HCT116 (cell line): ENCODE measurements around the gene KLF9. TPM values are rescaled to one million over a fixed set of nuclear protein-coding genes. Genes with fewer than 3 reads are reported as not detected.
A peak's percentile ranks its signal among the peaks of the same experiment; 100 is the strongest.

Experiments used
- ATAC-seq: fragments of 200-7000 bp; cut with Tn5 transposase; 2 replicates; pipeline ENCODE4 v1.9.1; 2020; ENCODE audit warnings: mild to moderate bottlenecking, moderate library complexity
- BruUV-seq: library from RNA; stranded (reverse); fragments of 400-500 nt; replicated peaks from 2 replicates; lab custom pipeline; 2021; lab: Mats Ljungman, UMichigan
- CTCF ChIA-PET: fragments of 300-600 bp; sonication (Branson Sonifier 250); formaldehyde crosslinking; loops from one replicate; lab custom pipeline; 2021; ENCODE audit warnings: antibody characterized with exemption; lab: Charles Lee
- POLR2A ChIA-PET: fragments of 300-600, 350-600 bp; sonication (Branson Sonifier 250); formaldehyde crosslinking; loops from one replicate; lab custom pipeline; 2021; ENCODE audit warnings: antibody characterized with exemption; lab: Charles Lee
- RAD21 ChIA-PET, 2 experiments: fragments of 300-600 bp; sonication (Branson Sonifier 250); formaldehyde crosslinking; loops; one replicate each; lab custom pipeline; 2023; ENCODE audit warnings: low total read pairs in 2 of 2; ENCODE audit not compliant: uncharacterized antibody in 2 of 2, unreplicated experiment in 2 of 2, low non-redundant PET in 1 of 2; lab: Charles Lee
- DNase-seq: peaks from one replicate; pipeline ENCODE4 v3.0.0-alpha.2; 2010; ENCODE audit warnings: low read depth, low spot score
- H2AFZ ChIP-seq: fragments of 200-600 bp; shearing (Covaris generic), sonication (generic); 2 replicates; pipeline ENCODE4 v1.6.1; 2017; ENCODE audit warnings: low read depth, mixed run types, mixed read lengths, antibody characterized with exemption, low read length; ENCODE audit not compliant: poor library complexity, severe bottlenecking
- H3K27ac ChIP-seq: 2 replicates; pipeline ENCODE4 v1.5.1; 2012; ENCODE audit warnings: low read depth, low read length
- H3K27me3 ChIP-seq: fragments of 200-600 bp; sonication (generic); 2 replicates; pipeline ENCODE4 v1.6.1; 2016; ENCODE audit warnings: mixed run types, low read length, mixed read lengths; ENCODE audit not compliant: insufficient read depth
- H3K36me3 ChIP-seq, 2 experiments: fragments of 200-500 bp in 1 of 2; fragments of 200-600 bp in 1 of 2; sonication (Bioruptor generic) in 1 of 2; sonication (generic) in 1 of 2; 2 replicates each; pipeline versions ENCODE4 v1.5.1 to v1.6.1; 2014 to 2016; ENCODE audit warnings: low read length in 2 of 2, inconsistent platforms in 1 of 2, mixed read lengths in 1 of 2, mixed run types in 1 of 2; ENCODE audit not compliant: insufficient read depth in 2 of 2, control insufficient read depth in 1 of 2
- H3K4me1 ChIP-seq, 2 experiments: fragments of 200-600 bp in 1 of 2; sonication (generic) in 1 of 2; 2 replicates each; pipeline versions ENCODE4 v1.5.1 to v1.6.1; 2012 to 2017; ENCODE audit warnings: low read length in 2 of 2, inconsistent platforms in 1 of 2, mild to moderate bottlenecking in 1 of 2, mixed read lengths in 1 of 2, mixed run types in 1 of 2, moderate library complexity in 1 of 2; ENCODE audit not compliant: insufficient read depth in 2 of 2, control insufficient read depth in 1 of 2
- H3K4me2 ChIP-seq: fragments of 200-600 bp; sonication (generic); 2 replicates; pipeline ENCODE4 v1.6.1; 2017; ENCODE audit warnings: mixed run types, low read length, mixed read lengths
- H3K4me3 ChIP-seq, 2 experiments: fragments of 200-600 bp in 1 of 2; sonication (generic) in 1 of 2; replicated peaks in 1 of 2; 2 replicates each; pipeline ENCODE4 v1.5.1; 2011 to 2016; ENCODE audit warnings: low read length in 2 of 2, control low read depth in 1 of 2, low read depth in 1 of 2, mild to moderate bottlenecking in 1 of 2, mixed read lengths in 1 of 2, mixed run types in 1 of 2
- H3K79me2 ChIP-seq: fragments of 200-600 bp; sonication (generic); 2 replicates; pipeline ENCODE4 v1.6.1; 2017; ENCODE audit warnings: mild to moderate bottlenecking, mixed run types, low read length, moderate library complexity, mixed read lengths; ENCODE audit not compliant: insufficient read depth
- H3K9ac ChIP-seq: fragments of 200-600 bp; sonication (generic); 2 replicates; pipeline ENCODE4 v1.6.1; 2016; ENCODE audit warnings: low read length, mixed read lengths
- H3K9me2 ChIP-seq: fragments of 200-600 bp; sonication (generic), shearing (Covaris generic); 2 replicates; pipeline ENCODE4 v1.6.1; 2017; ENCODE audit warnings: mixed run types, mild to moderate bottlenecking, moderate library complexity; ENCODE audit not compliant: insufficient read depth
- H3K9me3 ChIP-seq, 2 experiments: fragments of 200-500 bp in 1 of 2; fragments of 200-600 bp in 1 of 2; sonication (Bioruptor generic) in 1 of 2; sonication (generic) in 1 of 2; 2 replicates each; pipeline ENCODE4 v1.6.1; 2014 to 2017; ENCODE audit warnings: low read length in 2 of 2, mixed read lengths in 2 of 2, inconsistent platforms in 1 of 2, low read depth in 1 of 2, mild to moderate bottlenecking in 1 of 2, mixed run types in 1 of 2, moderate library complexity in 1 of 2; ENCODE audit not compliant: control insufficient read depth in 1 of 2, insufficient read depth in 1 of 2
- H4K20me1 ChIP-seq: fragments of 200-600 bp; sonication (generic), shearing (Covaris generic); 2 replicates; pipeline ENCODE4 v1.6.1; 2017; ENCODE audit warnings: mixed run types, mild to moderate bottlenecking, moderate library complexity; ENCODE audit not compliant: insufficient read depth
- CEBPB ChIP-seq: IDR thresholded peaks from 2 replicates; pipeline ENCODE4 v1.6.1; 2012; ENCODE audit warnings: low read depth
- EGR1 ChIP-seq: IDR thresholded peaks from 2 replicates; pipeline ENCODE4 v1.6.1; 2012; ENCODE audit warnings: low read depth
- ELF1 ChIP-seq: IDR thresholded peaks from 2 replicates; pipeline ENCODE4 v1.6.1; 2012; ENCODE audit warnings: low read depth, borderline replicate concordance
- EZH2 ChIP-seq: fragments of 200-600 bp; sonication (generic); IDR thresholded peaks from 2 replicates; pipeline ENCODE4 v1.6.1; 2017; ENCODE audit warnings: antibody characterized with exemption, mixed run types
- FOSL1 ChIP-seq: IDR thresholded peaks from 2 replicates; pipeline ENCODE4 v1.6.1; 2012; ENCODE audit warnings: low read depth
- JUND ChIP-seq: IDR thresholded peaks from 2 replicates; pipeline ENCODE4 v1.6.1; 2012
- RAD21 ChIP-seq: IDR thresholded peaks from 2 replicates; pipeline ENCODE4 v1.6.1; 2012; ENCODE audit warnings: low read depth, mild to moderate bottlenecking
- REST ChIP-seq: IDR thresholded peaks from 2 replicates; pipeline ENCODE4 v1.6.1; 2012; ENCODE audit warnings: low read depth
- SP1 ChIP-seq: IDR thresholded peaks from 2 replicates; pipeline ENCODE4 v1.6.1; 2012; ENCODE audit warnings: low read depth
- TCF7L2 ChIP-seq: IDR thresholded peaks from 2 replicates; pipeline ENCODE4 v1.7.0; 2011; ENCODE audit warnings: borderline replicate concordance, inconsistent platforms; ENCODE audit not compliant: insufficient read depth, insufficient read length; ENCODE audit errors: extremely low read depth
- YY1 ChIP-seq: IDR thresholded peaks from 2 replicates; pipeline ENCODE4 v1.6.1; 2011; ENCODE audit warnings: low read length, low read depth, moderate library complexity, mild to moderate bottlenecking; ENCODE audit not compliant: insufficient replicate concordance; ENCODE audit errors: extremely low read depth
- intact Hi-C: fragments of 100-400 bp; cut with micrococcal nuclease; formaldehyde crosslinking; loops from 2 replicates; pipeline ENCODE4 v1.10.0; 2022
- total RNA-seq: library from RNA; stranded (reverse); gene quantifications from one replicate; pipeline ENCODE4 v1.2.1, GENCODE V29; 2021; ENCODE audit not compliant: unreplicated experiment
- TF ChIP-seq, protein P1 (sequence below): IDR thresholded peaks from 2 replicates; pipeline ENCODE4 v1.6.1; 2012

Gene KLF9
- total RNA-seq, 1 experiment from 2014 or later, result 8.3 TPM

GRCh38 chr9:70435948-70436347, 21.5 kb upstream of the KLF9 start:
- Histone ChIP-seq H3K4me3 (no peak overlapping the region), H3K9me3 (no peaks in the 10 kb centered on the region), H3K9ac (no peak overlapping the region), H3K4me2 (peak overlapping the region; percentile 5; the same call in 1 of the 2 replicates), H3K4me1 (peaks cover 20 to 30% of the 10 kb centered on the region in 2 experiments; a peak in 3 of 4 replicates), H4K20me1 (no peaks in the 10 kb centered on the region)
- no TSS peak for BruUV-seq
- CTCF ChIA-PET, result no interaction called here
- TF ChIP-seq, protein P1, sequence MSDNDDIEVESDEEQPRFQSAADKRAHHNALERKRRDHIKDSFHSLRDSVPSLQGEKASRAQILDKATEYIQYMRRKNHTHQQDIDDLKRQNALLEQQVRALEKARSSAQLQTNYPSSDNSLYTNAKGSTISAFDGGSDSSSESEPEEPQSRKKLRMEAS, result no peak
- TF ChIP-seq JUND (peak; percentile 24; the same call in 1 of the 2 replicates), FOSL1 (0 out of 2 replicates have a peak, but pooled peaks have one; percentile 40)
- TF ChIP-seq, all 23 proteins: peak for 2
- RAD21 ChIA-PET, result no interaction called here
- H3K27ac ChIP-seq, result no peak overlapping the region
- ATAC-seq (no peak), DNase-seq (no peak)
- no peaks in the 10 kb centered on the region for H3K9me2 ChIP-seq
- H3K27me3 ChIP-seq, result no peaks in the 10 kb centered on the region
- intact Hi-C loops, result no loop called here
- POLR2A ChIA-PET, result interaction anchor here (1.9 kb wide), 1 partner anchor 17 kb away, joined by 5 read pairs; no protein-coding TSS in a partner anchor
- H2AFZ ChIP-seq, result no peak overlapping the region
- H3K79me2 ChIP-seq, result no peaks in the 10 kb centered on the region
- H3K36me3 ChIP-seq, result no peaks in the 10 kb centered on the region

- no peaks in the 10 kb centered on the region for H3K27me3 ChIP-seq
- H3K4me3 ChIP-seq, result no peak overlapping the region
- no peak overlapping the region for H3K9ac ChIP-seq
- CTCF ChIA-PET, result no interaction called here
- ATAC-seq (no peak), DNase-seq (no peak)
- no TSS peak for BruUV-seq
- no peaks in the 10 kb centered on the region for H4K20me1 ChIP-seq
- POLR2A ChIA-PET, result interaction anchor here (3.7 kb wide), 1 partner anchor 11 kb away, joined by 16 read pairs; no protein-coding TSS in a partner anchor
- no peak overlapping the region for H3K4me2 ChIP-seq
- H2AFZ ChIP-seq, result no peak overlapping the region
- RAD21 ChIA-PET, result no interaction called here
- intact Hi-C loops, result no loop called here
- no peaks in the 10 kb centered on the region for H3K9me3 ChIP-seq
- TF ChIP-seq EZH2 (no peak), TCF7L2 (no peak), YY1 (no peak), ELF1 (no peak), SP1 (no peak), CEBPB (no peak), FOSL1 (no peak), EGR1 (no peak), REST (no peak), RAD21 (no peak)
- TF ChIP-seq, protein P1, result no peak
- H3K27ac ChIP-seq, result no peak overlapping the region
- no peaks in the 10 kb centered on the region for H3K9me2 ChIP-seq
- no peaks in the 10 kb centered on the region for H3K36me3 ChIP-seq
- no peaks in the 10 kb centered on the region for H3K79me2 ChIP-seq
- H3K4me1 ChIP-seq, result peaks cover 0 to 6% of the 10 kb centered on the region in 2 experiments; a peak in 2 of 4 replicates
Observed at GRCh38 chr9:70429899-70430298, 15.4 kb upstream of the KLF9 start.
